Measurements from ENCODE around the gene VPS8. TPM values are rescaled to one million over a fixed set of nuclear protein-coding genes. Genes with fewer than 3 reads are reported as not detected.

Gene VPS8
- polyA plus RNA-seq, 2 of the 4 experiments (the other 2 are of a cell fraction), result 10.3 to 30.1 TPM

DNA sequence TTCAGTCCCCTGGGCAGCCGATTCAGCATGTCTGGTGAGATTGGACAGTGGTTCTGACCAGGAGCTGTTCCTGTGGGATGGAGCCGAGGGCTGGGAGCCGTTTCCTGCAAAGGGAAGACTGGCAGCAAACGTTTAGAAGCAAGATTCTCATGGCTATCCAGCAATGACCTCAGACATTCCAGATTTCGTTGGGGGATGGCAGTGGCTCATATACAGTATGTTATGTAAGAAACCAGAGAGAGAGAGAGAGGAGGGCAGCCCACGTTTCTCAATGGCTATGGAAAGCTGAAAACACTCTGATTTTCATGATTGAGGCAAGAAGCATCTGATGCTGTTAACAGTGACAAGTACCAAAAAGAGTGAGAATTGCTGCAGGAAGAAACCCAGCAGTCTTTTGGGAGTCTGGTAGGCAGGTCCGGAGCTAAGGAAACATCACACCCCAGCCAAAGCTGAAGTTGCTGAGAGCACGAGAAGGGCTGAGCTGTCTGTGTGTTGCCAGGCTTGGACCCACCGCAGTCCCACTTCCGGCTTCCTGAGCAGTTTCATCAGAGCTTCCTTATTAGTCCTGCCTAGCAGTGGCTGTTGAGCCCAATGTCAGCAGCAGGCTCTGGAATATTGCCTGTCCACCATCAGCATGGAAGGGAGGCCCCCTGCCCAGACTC is 25.6 kb upstream of the VPS8 start:
- ChIA-PET POLR2A (no interaction called here), CTCF (interaction anchor here (1.8 to 4.0 kb wide), 3 partner anchors 8 to 225 kb away, joined by 13 to 34 read pairs (median 16); partner anchors contain the start of gene EPHB3)
- 32% methylated on average over 8 of the region's 10 CpGs for WGBS (ENCODE audit: missing lambda C conversion rate)
- Histone ChIP-seq H3K27ac (no peak overlapping the region), H3K4me2 (no peak overlapping the region), H3K4me1 (no peaks in the 10 kb centered on the region), H3K9me3 (no peaks in the 10 kb centered on the region), H3K4me3 (no peak overlapping the region)
- ATAC-seq, result 0 out of 6 replicates have a peak, but pooled peaks of 1 of the 2 experiments have one; percentile 24
- DNase-seq (ENCODE audit: low read depth in 1 of 2, low spot score in 1 of 2), result no peak
- FAIRE-seq, result no peak
- no peak for TF ChIP-seq ESRRA (IDR thresholded peaks at IDR 0.05; ENCODE audit: borderline replicate concordance, low read length)
- no peak for TF ChIP-seq CHD4 (IDR thresholded peaks at IDR 0.05; ENCODE audit: borderline replicate concordance)
- no peak for TF ChIP-seq EHMT2 (IDR thresholded peaks at IDR 0.05; ENCODE audit: low read depth)
- no peak for TF ChIP-seq EP300 (IDR thresholded peaks at IDR 0.05)

DNA sequence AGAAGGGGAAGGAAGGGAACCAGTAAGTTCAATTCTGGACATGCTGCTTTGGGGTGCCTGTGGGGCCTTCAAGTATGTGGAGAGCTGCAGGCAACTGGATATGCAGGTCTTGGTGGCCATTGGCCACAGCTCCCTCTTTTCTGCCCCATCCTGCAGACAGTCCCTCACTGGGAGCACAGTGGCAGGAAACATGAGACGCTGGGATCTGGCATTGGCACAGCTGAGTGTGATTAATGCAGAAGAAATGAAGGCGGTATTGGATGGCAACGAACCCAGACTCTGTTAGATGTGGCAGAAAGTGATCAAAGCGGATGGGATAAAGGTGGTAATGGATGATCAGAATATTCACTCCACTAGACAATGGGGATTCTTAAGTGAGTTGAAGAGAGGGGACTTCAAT is 23.2 kb upstream of the VPS8 start:
- no peaks in the 10 kb centered on the region for H3K4me1 ChIP-seq
- no peaks in the 10 kb centered on the region for H3K9me3 ChIP-seq
- no peak for ATAC-seq
- ChIA-PET POLR2A (no interaction called here), CTCF (interaction anchor here (2.2 to 4.1 kb wide), 3 partner anchors 10 to 228 kb away, joined by 8 to 13 read pairs (median 10); partner anchors contain the start of gene EPHB3)
- TF ChIP-seq KDM5A (IDR thresholded peaks at IDR 0.05) (no peak), HOXB13 (CRISPR knock-in tag; IDR thresholded peaks at IDR 0.05; ENCODE audit: low read depth) (no peak), RARB (CRISPR knock-in tag; IDR thresholded peaks at IDR 0.05) (no peak), CHD2 (IDR thresholded peaks at IDR 0.05; ENCODE audit: low read length, partially characterized antibody) (no peak), GATA3 (IDR thresholded peaks at IDR 0.05; ENCODE audit: borderline replicate concordance) (no peak), ZSCAN20 (CRISPR knock-in tag; IDR thresholded peaks at IDR 0.05) (no peak)
- H3K4me2 ChIP-seq, result no peak overlapping the region
- H3K4me3 ChIP-seq, result no peak overlapping the region
- H3K27ac ChIP-seq, result no peak overlapping the region
- FAIRE-seq, result no peak
- no peak for DNase-seq (ENCODE audit: low read depth in 1 of 2, low spot score in 1 of 2)
- WGBS (ENCODE audit: missing lambda C conversion rate), result 62% methylated on average over 4 of the region's 4 CpGs

DNA sequence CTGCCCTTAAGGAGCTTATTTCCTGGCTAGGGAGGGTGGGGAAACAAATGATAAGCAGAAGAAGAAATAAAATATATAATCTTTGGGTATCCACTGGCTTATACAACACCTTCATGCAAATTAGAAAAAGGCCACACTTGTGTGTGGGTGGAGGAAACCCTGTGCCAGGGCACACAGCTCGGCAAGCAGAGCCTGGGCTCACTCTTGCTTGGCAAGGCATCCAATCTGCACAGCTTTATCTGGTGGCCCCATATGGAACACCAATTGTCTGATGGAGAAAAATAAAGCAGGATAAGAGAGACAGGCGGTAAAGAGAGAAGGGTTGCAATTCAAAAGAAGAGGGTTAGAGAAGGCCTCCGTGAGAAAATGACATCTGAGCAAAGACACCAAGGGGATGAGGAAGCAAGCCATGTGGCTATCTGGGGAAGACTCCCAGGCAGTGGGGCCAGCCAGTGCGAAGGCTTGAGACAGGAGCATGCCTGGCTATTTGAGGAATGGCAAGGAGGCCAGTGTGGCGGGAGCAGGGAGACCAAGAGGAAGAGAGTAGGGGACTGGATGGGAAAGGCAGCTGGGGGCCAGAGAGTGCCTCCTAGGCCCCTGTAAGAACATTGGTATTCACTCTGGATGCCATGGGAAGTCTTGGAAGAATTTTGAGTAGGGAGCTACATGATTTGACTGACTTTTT is 22.5 kb upstream of the VPS8 start:
- DNase-seq (ENCODE audit: low read depth in 1 of 2, low spot score in 1 of 2) (no peak), FAIRE-seq (no peak), ATAC-seq (no peak)
- POLR2A ChIA-PET, result no interaction called here
- Histone ChIP-seq H3K9me3 (no peaks in the 10 kb centered on the region), H3K27ac (no peak overlapping the region), H3K4me1 (no peaks in the 10 kb centered on the region), H3K4me3 (no peak overlapping the region), H3K4me2 (no peak overlapping the region)
- TF ChIP-seq ESRRA (IDR thresholded peaks at IDR 0.05; ENCODE audit: borderline replicate concordance, low read length) (no peak), NR3C1 (IDR thresholded peaks at IDR 0.05) (no peak), RAD21 (conservative IDR thresholded peaks at IDR 0.05 in 1 of 2, IDR thresholded peaks at IDR 0.05 in 1 of 2) (no peak), NFE2L2 (conservative IDR thresholded peaks at IDR 0.05; ENCODE audit: low read length) (no peak), POLR2AphosphoS2 (conservative IDR thresholded peaks at IDR 0.05; ENCODE audit: low read length) (no peak), SREBF2 (IDR thresholded peaks at IDR 0.05) (no peak), BHLHE40 (IDR thresholded peaks at IDR 0.05; ENCODE audit: low read depth, low read length) (no peak), FOSB (CRISPR knock-in tag; IDR thresholded peaks at IDR 0.05) (no peak), CBX8 (IDR thresholded peaks at IDR 0.05) (no peak), EHF (CRISPR knock-in tag; IDR thresholded peaks at IDR 0.05) (no peak), HEYL (CRISPR knock-in tag; IDR thresholded peaks at IDR 0.05) (no peak), ZSCAN20 (CRISPR knock-in tag; IDR thresholded peaks at IDR 0.05) (no peak), RFX5 (IDR thresholded peaks at IDR 0.05) (no peak), MYC (IDR thresholded peaks at IDR 0.05; ENCODE audit: borderline replicate concordance, low read length) (no peak), ZFP36 (IDR thresholded peaks at IDR 0.05; ENCODE audit: borderline replicate concordance, partially characterized antibody) (no peak), FOSL2 (IDR thresholded peaks at IDR 0.05) (no peak), FOSL2 (CRISPR knock-in tag; IDR thresholded peaks at IDR 0.05) (no peak)
- TF ChIP-seq, protein P1, sequence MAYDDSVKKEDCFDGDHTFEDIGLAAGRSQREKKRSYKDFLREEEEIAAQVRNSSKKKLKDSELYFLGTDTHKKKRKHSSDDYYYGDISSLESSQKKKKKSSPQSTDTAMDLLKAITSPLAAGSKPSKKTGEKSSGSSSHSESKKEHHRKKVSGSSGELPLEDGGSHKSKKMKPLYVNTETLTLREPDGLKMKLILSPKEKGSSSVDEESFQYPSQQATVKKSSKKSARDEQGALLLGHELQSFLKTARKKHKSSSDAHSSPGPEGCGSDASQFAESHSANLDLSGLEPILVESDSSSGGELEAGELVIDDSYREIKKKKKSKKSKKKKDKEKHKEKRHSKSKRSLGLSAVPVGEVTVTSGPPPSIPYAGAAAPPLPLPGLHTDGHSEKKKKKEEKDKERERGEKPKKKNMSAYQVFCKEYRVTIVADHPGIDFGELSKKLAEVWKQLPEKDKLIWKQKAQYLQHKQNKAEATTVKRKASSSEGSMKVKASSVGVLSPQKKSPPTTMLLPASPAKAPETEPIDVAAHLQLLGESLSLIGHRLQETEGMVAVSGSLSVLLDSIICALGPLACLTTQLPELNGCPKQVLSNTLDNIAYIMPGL (CRISPR knock-in tag; IDR thresholded peaks at IDR 0.05; ENCODE audit: borderline replicate concordance), result no peak
- TF ChIP-seq, protein P2, sequence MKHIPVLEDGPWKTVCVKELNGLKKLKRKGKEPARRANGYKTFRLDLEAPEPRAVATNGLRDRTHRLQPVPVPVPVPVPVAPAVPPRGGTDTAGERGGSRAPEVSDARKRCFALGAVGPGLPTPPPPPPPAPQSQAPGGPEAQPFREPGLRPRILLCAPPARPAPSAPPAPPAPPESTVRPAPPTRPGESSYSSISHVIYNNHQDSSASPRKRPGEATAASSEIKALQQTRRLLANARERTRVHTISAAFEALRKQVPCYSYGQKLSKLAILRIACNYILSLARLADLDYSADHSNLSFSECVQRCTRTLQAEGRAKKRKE (CRISPR knock-in tag; IDR thresholded peaks at IDR 0.05; ENCODE audit: low read depth), result no peak
- TF ChIP-seq, protein P3, sequence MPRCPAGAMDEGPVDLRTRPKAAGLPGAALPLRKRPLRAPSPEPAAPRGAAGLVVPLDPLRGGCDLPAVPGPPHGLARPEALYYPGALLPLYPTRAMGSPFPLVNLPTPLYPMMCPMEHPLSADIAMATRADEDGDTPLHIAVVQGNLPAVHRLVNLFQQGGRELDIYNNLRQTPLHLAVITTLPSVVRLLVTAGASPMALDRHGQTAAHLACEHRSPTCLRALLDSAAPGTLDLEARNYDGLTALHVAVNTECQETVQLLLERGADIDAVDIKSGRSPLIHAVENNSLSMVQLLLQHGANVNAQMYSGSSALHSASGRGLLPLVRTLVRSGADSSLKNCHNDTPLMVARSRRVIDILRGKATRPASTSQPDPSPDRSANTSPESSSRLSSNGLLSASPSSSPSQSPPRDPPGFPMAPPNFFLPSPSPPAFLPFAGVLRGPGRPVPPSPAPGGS (IDR thresholded peaks at IDR 0.05), result no peak
- CTCF ChIA-PET, result interaction anchor here (1.0 to 4.1 kb wide), 6 partner anchors 10 to 228 kb away, joined by 3 to 13 read pairs (median 6); partner anchors contain the start of genes EPHB3 and VPS8
- 69% methylated on average over 5 of the region's 5 CpGs for WGBS (ENCODE audit: missing lambda C conversion rate)

Data from A549 (cell line).